GM18909 (cell line): ENCODE data around the gene NTRK3.

ENCODE experiments used
- ATAC-seq: cut with Tn5 transposase; IDR thresholded peaks from one replicate; pipeline ENCODE4 v1.9.1; 2021; ENCODE audit warnings: mild to moderate bottlenecking; ENCODE audit not compliant: unreplicated experiment, poor library complexity

The NTRK3 gene

GRCh38 chr15:88233921-88234320 lies 22.6 kb downstream of the NTRK3 start:
- no peak for ATAC-seq

- no peak for ATAC-seq
These were observed 23.8 kb downstream of the NTRK3 start for GRCh38 chr15:88232771-88233201.

- no peak for ATAC-seq
These were observed 24.5 kb downstream of the NTRK3 start for GRCh38 chr15:88231909-88232644.

GRCh38 chr15:88230823-88231222 lies 25.7 kb downstream of the NTRK3 start:
- ATAC-seq: no peak

GRCh38 chr15:88225461-88225860 lies 31.1 kb downstream of the NTRK3 start:
- ATAC-seq: no peak

GRCh38 chr15:88223084-88223483 lies 33.5 kb downstream of the NTRK3 start:
- no peak for ATAC-seq

- no peak for ATAC-seq
These were observed 34.7 kb downstream of the NTRK3 start for GRCh38 chr15:88221836-88222235.

- ATAC-seq: no peak
These were observed 35.9 kb downstream of the NTRK3 start for GRCh38 chr15:88220443-88221335.

- no peak for ATAC-seq
These were observed 36.9 kb downstream of the NTRK3 start for GRCh38 chr15:88219623-88220022.

- ATAC-seq: no peak
These were observed 37.9 kb downstream of the NTRK3 start for GRCh38 chr15:88218557-88219221.

GRCh38 chr15:88215066-88215648 lies 41.4 kb downstream of the NTRK3 start:
- ATAC-seq: no peak

- no peak for ATAC-seq
These were observed 47.4 kb downstream of the NTRK3 start for GRCh38 chr15:88209111-88209510.

GRCh38 chr15:88208396-88208795 lies 48.1 kb downstream of the NTRK3 start:
- ATAC-seq: no peak

- no peak for ATAC-seq
These were observed 49.0 kb downstream of the NTRK3 start for GRCh38 chr15:88207565-88207964.

GRCh38 chr15:88204584-88204983 lies 52.0 kb downstream of the NTRK3 start:
- no peak for ATAC-seq

GRCh38 chr15:88202231-88202630 lies 54.3 kb downstream of the NTRK3 start:
- ATAC-seq: no peak

- ATAC-seq: no peak
These were observed 55.3 kb downstream of the NTRK3 start for GRCh38 chr15:88201207-88201606.

GRCh38 chr15:88196961-88197360 lies 59.6 kb downstream of the NTRK3 start:
- ATAC-seq: no peak

GRCh38 chr15:88194162-88194561 lies 62.4 kb downstream of the NTRK3 start:
- ATAC-seq: no peak

GRCh38 chr15:88193415-88193814 lies 63.1 kb downstream of the NTRK3 start:
- no peak for ATAC-seq

- no peak for ATAC-seq
These were observed 64.8 kb downstream of the NTRK3 start for GRCh38 chr15:88191812-88192165.
